H54 (cell line): Measurements from ENCODE around the gene MDFIC2.
"Not testable (repeated sequence)": the region's sequence is repeated elsewhere in the genome, so short reads cannot be mapped to it uniquely, and the experiment has no call there.

ENCODE experiments used
- DNase-seq: peaks from one replicate; pipeline ENCODE4 v3.0.0; 2011; ENCODE audit warnings: low spot score, mixed read lengths; ENCODE audit not compliant: insufficient read length
- FAIRE-seq: peaks from 3 replicates; lab custom pipeline; 2011; peaks lifted over from hg19 to GRCh38; lab: Jason Lieb, UNC
- POLR2A ChIP-seq: IDR thresholded peaks from 2 replicates; pipeline ENCODE4 v1.6.1; 2011; ENCODE audit warnings: low read depth, mild to moderate bottlenecking, low read length

MDFIC2 gene

DNA sequence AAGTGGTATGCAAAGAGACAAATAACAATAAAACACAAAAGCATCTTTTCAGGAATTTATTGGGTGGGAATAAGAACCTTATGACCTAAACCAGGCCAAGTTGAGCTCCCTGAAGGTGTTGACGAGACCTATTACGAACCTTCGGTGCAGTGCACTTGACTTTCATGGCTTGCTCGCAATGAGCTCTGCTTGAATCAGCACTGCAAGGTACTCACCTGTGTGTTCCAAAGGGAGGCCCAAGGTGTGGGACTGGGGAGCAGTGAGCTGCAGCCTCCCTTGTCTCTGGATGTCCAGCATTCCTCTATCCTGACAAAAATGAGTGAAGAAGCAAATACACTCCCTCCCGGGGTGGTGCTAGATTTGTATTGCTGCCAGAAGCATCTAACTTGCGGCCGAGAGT is at the start of gene MDFIC2:
Gene MDFIC2 (minus strand): TSS at position 303 of the 400 bp plus-strand sequence. CDS start 665 bp downstream, outside the sequence.
- FAIRE-seq, result no peak
- DNase-seq, result no peak
- TF ChIP-seq POLR2A, result no peak

DNA sequence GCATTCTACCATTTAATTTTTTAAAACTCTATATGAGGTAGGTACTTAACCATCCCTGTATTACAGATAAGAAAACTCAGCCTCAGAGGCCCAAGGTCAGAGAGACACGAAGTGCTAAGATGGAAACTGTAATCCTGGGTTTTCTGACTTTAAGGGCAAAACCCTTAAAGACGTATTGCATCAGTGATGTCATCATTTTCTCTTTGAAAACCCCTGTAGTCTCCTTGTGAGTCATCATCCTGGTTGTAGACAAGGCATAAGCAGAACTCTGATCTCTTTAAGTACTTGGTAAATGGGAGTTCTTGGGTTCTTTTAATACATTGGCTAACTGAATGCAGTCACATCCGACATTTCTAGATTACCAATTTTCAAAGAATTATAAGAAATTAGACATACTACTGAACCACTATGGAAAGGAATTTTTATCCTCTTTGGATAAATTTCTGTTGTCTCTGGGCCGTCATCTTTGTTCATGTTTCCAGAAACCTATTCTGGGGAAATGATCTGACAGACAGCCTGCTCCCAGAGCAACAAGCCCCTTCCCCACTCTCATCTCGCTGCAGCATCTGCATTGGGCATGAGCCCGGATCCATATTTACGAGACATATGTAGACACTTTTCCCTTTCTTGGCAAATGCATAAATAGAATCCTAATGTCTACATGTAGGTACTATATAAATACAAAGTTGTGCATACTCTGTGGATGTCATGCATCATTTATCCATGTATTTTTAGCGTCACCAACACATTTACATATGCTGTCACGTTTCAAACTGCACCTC is 48.7 kb upstream of the MDFIC2 start:
- no peak for TF ChIP-seq POLR2A
- FAIRE-seq, result no peak
- no peak for DNase-seq

DNA sequence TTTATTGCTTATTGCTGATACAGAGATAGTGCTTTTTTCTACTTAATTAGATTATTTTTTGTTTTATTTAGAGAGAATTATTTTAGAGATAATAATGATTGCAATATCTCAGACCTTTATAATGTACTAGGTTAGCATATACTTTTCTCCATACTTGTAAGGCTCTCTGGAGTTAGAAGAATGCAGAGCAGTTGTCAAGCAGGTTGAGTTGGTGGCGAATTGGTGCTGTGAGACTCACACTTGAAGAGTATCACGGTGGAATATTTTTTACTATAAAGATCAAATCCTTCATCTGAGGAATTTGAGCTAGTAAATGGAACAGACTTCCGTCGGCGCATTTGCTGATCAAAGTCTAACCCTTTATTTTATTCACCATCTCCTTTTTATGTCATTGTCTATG is 47.3 kb upstream of the MDFIC2 start:
- DNase-seq (no peak), FAIRE-seq (no peak)
- TF ChIP-seq POLR2A, result no peak

DNA sequence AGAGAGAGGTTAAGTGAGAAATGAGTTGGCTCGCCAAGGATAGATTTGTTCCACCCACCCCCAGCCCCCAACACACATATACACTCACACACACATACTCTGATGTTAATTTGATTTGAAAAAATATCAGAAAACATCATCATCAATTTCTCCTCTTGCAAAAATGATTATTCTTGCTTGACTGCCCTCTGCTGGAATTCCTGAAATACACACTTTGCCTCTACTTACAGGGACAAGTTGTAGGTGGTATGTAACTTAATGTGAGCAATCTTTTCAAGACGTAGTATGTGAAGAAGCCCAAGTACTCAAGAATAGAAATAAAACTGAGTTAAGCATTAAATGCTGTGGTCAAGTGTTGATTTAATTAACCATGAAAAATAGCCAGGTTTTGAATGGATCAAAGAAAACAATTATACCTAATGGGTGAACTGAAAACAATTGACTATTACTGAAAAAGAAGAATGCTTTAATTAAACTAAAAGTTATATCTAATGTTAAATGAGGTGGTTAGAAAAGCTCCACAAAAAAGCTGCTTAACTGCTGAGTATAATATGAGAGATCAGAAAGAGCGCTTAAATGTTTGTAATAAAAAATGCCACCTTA is 46.6 kb upstream of the MDFIC2 start:
- DNase-seq, result no peak
- peak; percentile 48 for FAIRE-seq

DNA sequence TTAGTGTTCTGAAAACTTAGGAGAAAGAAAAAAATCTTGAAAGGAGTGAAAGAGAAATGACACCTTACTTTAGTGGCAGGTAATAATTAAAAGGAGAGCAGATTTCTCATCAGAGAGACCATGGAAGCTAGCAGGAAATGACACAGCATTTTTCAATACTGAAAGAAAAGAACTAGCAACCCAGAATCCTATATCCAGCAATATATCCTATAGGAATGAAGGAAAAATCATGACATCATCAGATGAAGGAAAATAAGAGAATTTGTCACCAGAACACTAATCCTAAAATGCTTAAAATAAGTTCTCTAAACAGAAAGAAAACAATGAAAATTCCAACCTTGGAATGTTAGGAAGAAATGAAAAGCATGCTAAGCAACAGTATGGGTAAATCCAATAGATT is 39.8 kb upstream of the MDFIC2 start:
- no peak for TF ChIP-seq POLR2A
- FAIRE-seq (no peak), DNase-seq (no peak)

More for the DNA sequence above, 46.6 kb upstream of the MDFIC2 start:
- TF ChIP-seq POLR2A, result no peak

DNA sequence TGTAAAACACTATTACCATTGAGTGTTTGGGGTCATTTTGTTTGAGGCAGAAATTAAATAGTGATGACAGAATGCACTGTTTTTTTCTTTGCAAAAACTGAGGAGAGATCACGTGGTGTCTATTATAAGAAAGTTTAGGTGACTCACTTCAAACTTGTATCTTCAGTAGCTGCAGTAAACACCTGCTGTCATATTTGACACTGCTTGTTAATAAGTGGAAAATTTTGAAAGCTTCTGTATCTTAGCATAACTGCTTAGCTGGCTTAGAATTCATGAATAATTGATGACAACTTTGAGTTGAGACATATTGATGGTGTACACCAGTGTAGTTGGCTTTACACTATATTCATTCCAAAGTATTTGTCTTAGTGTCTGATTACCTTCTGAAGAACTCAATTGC is 29.7 kb upstream of the MDFIC2 start:
- no peak for FAIRE-seq
- no peak for DNase-seq
- TF ChIP-seq POLR2A, result no peak

DNA sequence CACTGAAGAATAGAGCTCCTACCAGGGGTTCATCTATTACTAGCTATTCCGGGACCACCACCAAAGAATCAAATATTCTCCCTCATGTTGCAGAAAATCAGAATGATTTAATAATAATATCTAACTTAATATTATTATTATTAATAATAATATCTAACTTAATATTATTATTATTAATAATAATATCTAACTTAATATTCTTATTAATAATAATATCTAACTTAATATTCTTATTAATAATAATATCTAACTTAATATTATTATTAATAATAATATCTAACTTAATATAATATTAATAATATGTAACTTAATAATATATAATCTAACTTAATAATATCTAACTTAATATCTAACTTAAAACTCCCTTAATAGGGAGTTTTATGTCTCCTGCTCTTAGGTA is 24.4 kb upstream of the MDFIC2 start:
- not testable (repeated sequence) for DNase-seq, FAIRE-seq

DNA sequence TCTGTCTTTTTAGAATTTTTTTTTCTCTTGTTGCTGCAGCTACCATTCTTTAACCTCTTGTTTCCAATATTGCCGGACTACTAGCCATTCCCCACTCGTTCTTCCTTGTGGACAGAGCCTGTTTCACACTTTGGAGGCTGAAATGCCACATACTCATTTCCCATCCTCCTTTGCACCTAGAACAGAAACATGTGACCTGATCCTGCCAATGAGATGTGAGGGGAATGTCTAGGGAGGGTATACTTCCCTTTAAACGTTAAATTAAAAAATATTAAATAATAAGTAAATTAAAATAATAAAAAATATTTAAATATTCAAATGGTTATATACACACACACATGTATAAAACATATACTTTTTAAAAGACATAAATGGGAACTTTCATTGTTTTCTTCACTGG is 20.6 kb upstream of the MDFIC2 start:
- DNase-seq (no peak), FAIRE-seq (no peak)
- no peak for TF ChIP-seq POLR2A

DNA sequence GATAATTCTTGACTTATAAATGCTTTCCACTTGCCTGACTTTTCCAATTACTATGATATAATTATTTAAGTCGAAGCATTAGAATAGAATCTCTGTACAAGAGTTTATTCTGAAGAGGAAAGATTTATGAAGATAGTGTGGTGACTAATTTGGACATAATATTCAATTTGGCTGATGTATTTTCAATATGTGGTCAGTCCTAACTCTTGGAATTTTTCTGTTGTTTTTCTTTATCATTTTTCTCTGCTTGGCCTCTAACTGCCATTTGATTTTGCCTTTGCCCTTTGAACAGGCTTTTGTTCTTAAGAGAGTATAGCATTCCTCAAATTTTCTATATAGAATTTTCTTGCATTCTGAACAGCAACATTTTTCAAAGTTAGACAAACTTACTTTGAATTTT is 2.6 kb upstream of the MDFIC2 start:
- no peak for TF ChIP-seq POLR2A
- FAIRE-seq (no peak), DNase-seq (no peak)

DNA sequence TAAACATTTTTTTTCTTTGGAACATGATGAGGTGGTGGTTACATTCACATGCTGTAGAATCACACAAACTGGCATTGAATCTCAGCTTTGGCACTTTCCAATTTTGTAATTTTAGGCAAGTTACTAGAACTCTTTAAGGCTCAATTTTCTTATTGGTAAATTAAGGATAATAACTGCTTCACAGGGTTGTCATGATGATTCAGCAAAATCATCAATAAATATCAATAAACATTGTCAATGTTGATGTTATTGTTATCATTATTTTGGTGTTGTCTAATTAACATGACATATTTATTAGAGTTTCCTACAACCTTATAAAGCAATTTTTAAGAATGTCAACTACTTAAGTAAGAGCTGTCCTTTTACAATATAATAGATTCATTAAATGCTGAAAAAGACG is 1.6 kb downstream of the MDFIC2 start:
- FAIRE-seq, result no peak
- no peak for DNase-seq
- TF ChIP-seq POLR2A, result no peak

DNA sequence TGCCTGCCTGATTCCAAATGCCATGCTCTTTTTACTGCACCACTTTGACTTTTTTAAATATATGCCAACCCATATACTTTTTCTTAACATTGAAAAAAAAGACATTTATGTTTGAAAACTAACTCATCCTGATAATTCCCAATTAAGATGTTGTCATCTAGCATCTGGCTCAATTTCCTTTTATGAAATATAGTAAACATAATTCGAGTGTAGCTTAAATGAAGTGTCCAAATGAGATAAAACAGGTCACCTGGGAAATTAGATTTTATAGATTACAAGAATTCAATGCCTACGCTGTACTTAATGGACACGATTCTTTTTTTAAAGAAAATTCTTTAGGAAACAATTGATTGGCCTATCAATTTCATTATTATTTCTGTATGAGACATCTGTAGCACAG is 2.8 kb downstream of the MDFIC2 start:
- FAIRE-seq, result no peak
- no peak for DNase-seq
- no peak for TF ChIP-seq POLR2A

DNA sequence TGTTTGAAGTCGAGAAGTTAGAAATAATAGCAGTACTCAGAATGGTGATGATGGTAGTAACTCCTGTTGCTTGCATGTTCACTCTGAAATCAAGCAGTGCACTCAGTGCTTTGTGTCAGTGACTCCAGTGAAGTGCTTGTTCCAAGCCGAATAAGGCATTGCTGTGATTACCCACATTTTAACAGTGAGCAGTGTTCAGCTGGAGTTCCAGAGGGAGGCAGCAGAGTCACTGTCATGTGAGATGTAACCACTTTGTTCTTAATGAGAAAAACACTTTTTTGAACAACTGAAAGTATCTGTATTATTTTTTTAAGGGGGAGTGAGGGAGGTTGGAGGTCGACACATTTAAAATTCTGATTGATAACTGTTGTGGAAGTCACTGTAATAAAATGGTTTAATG is 3.7 kb downstream of the MDFIC2 start:
- FAIRE-seq, result no peak
- no peak for DNase-seq
- TF ChIP-seq POLR2A, result no peak

DNA sequence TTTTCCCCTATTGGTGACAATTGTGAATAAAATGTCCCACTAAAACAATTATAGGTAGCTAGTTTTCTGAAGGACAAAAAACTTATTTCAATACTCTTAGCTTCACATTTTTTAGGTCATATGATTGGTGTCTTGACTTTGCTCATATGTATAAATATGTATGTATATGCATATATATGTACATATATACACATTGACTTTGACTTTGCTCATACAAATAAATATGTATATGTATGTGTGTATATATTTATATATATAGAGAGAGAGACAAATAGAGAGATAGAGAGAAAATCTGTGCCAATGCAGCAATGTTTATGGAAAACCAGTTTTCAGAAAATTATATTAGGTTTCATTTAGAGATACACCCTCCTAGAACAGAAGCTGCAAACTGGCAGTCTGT is 5.7 kb downstream of the MDFIC2 start:
- no peak for TF ChIP-seq POLR2A
- DNase-seq (no peak), FAIRE-seq (no peak)

DNA sequence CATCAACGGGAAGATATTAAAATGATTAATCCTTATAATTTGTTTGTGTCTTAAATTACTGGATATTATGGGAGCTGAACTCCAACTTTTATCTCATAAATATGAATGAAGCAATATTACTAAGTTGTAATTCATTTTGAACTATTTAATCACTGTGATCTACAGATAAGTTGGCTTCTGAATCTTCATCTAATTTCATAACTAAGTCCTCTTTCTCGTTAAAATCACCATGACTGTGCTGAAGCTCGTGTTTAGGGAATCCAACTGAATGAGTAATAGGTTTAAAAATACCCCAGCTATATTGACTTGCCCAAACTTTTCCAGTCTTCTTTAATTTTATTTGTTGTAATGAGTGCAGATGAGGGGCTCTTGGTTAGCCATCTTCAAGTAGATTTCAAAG is 14.1 kb downstream of the MDFIC2 start:
- no peak for FAIRE-seq
- no peak for TF ChIP-seq POLR2A
- no peak for DNase-seq

DNA sequence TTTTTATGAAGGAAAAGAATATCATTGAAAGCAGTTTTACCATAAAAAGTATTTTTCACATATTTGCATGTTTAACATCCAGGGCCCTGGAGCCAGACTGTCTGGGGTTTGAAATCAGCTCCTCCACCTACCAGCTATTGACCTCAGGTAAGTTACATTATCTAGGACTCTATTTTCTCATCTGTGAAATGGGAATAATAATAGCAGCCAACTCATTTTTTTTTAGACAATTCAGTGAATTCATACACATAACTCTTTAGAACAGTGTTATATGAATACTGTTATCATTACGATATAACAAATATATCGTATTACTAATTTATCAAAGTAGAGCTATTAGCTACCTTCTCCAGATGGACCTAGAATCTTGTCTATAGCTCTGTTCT is 21.3 kb downstream of the MDFIC2 start:
- no peak for TF ChIP-seq POLR2A
- DNase-seq (no peak), FAIRE-seq (no peak)

DNA sequence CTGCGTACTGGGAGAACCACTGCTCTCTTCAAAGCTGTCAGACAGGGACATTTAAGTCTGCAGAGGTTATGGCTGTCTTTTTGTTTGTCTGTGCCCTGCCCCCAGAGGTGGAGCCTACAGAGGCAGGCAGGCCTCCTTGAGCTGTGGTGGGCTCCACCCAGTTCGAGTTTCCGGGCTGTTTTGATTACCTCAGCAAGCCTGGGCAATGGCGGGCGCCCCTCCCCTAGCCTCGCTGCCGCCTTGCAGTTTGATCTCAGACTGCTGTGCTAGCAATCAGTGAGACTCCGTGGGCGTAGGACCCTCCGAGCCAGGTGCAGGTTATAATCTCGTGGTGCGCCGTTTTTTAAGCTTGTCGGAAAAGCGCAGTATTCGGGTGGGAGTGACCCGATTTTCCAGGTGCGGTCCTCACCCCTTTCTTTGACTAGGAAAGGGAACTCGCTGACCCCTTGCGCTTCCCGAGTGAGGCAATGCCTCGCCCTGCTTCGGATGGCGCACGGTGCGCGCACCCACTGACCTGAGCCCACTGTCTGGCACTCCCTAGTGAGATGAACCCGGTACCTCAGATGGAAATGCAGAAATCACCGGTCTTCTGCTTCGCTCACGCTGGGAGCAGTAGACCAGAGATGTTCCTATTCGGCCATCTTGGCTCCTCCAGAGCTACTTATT is 21.9 kb downstream of the MDFIC2 start:
- not testable (repeated sequence) for FAIRE-seq, DNase-seq
